ENCODE data around the gene SDCCAG8. TPM values are rescaled to one million over a fixed set of nuclear protein-coding genes. Genes with fewer than 3 reads are reported as not detected.

The SDCCAG8 gene
- total RNA-seq, 1 experiment from 2014 or later, result 10.0 TPM

GRCh38 chr1:243363832-243364231 lies 108.0 kb downstream of the SDCCAG8 start:
- Histone ChIP-seq H3K9me3 (ENCODE audit: control insufficient read depth, low read depth, low read length) (no peaks in the 10 kb centered on the region), H2AFZ (ENCODE audit: low read length) (no peak overlapping the region), H2BK20ac (ENCODE audit: low read depth, low read length, poor library complexity, severe bottlenecking) (no peak overlapping the region), H3K23ac (ENCODE audit: insufficient read length, low read depth, low read length) (no peak overlapping the region), H3K4me2 (ENCODE audit: insufficient read depth, insufficient read length, low read length) (no peak overlapping the region), H3K4me1 (ENCODE audit: insufficient read depth, low read length) (no peaks in the 10 kb centered on the region), H3K27me3 (ENCODE audit: insufficient read depth, low read length) (no peaks in the 10 kb centered on the region), H3T11ph (ENCODE audit: low read length) (no peak overlapping the region), H3K79me2 (ENCODE audit: insufficient read depth, low read length) (no peaks in the 10 kb centered on the region), H3K9ac (ENCODE audit: extremely low read depth, insufficient read length, low read length) (no peak overlapping the region), H3K18ac (ENCODE audit: insufficient read length, low read depth, low read length) (no peak overlapping the region), H3K56ac (ENCODE audit: insufficient read length, low read depth, low read length) (no peak overlapping the region), H4K20me1 (ENCODE audit: control insufficient read depth, insufficient read depth, insufficient read length) (no peaks in the 10 kb centered on the region), H3K27ac (ENCODE audit: insufficient read length, low read depth, low read length) (no peak overlapping the region), H4K5ac (ENCODE audit: insufficient read length, low read depth, low read length) (no peak overlapping the region), H3K4ac (ENCODE audit: low read depth, low read length) (no peak overlapping the region), H2AK5ac (ENCODE audit: insufficient read length, low read length) (no peak overlapping the region), H4K91ac (ENCODE audit: insufficient read length, low read depth, low read length) (no peak overlapping the region), H2BK12ac (ENCODE audit: insufficient read length, low read depth, low read length) (no peak overlapping the region), H4K8ac (replicated peaks; ENCODE audit: insufficient read length, low read depth, low read length) (no peak overlapping the region), H2BK5ac (ENCODE audit: insufficient read length, low read length) (no peak overlapping the region), H3K14ac (ENCODE audit: insufficient read depth, low read length) (no peak overlapping the region), H3K79me1 (ENCODE audit: insufficient read depth, low read depth, low read length, poor library complexity, severe bottlenecking) (no peaks in the 10 kb centered on the region), H2BK15ac (ENCODE audit: low read depth, low read length) (no peak overlapping the region), H2BK120ac (ENCODE audit: low read depth, low read length, poor library complexity, severe bottlenecking) (no peak overlapping the region), H3K23me2 (ENCODE audit: insufficient read length, low read depth, low read length, poor library complexity, severe bottlenecking) (no peaks in the 10 kb centered on the region)
- Mint-ChIP-seq H3K4me1 (no peaks in the 10 kb centered on the region), H3K4me3 (no peak overlapping the region), H3K9me3 (no peaks in the 10 kb centered on the region), H3K27ac (no peak overlapping the region), H3K27me3 (ENCODE audit: low read depth) (no peaks in the 10 kb centered on the region), H3K36me3 (ENCODE audit: insufficient read depth in 1 of 3, low read depth in 3 of 3) (no peaks in the 10 kb centered on the region)
- TF ChIP-seq CTCF (conservative IDR thresholded peaks at IDR 0.05), result no peak
- no CpG with 5 or more reads among the region's 1 CpG for WGBS (ENCODE audit: extremely low coverage, insufficient read length, low lambda C conversion rate)
- no peak for DNase-seq
